HepG2 (cell line): Measurements from ENCODE around the gene THADA. TPM values are rescaled to one million over a fixed set of nuclear protein-coding genes. Genes with fewer than 3 reads are reported as not detected.

Experiments used
- BCL3 ChIP-seq: sonication (generic); formaldehyde crosslinking; IDR thresholded peaks from 2 replicates; pipeline ENCODE4 v1.5.1; 2020; ENCODE audit warnings: mild to moderate bottlenecking, missing genetic modification reagents, moderate library complexity
- CENPT ChIP-seq: sonication (generic); formaldehyde crosslinking; IDR thresholded peaks from 2 replicates; pipeline ENCODE4 v1.8.0; 2022; ENCODE audit warnings: low read depth, mild to moderate bottlenecking, moderate library complexity, missing genetic modification reagents
- CREBL2 ChIP-seq: sonication (generic); formaldehyde crosslinking; IDR thresholded peaks from 2 replicates; pipeline ENCODE4 v1.8.1; 2023; ENCODE audit warnings: missing genetic modification reagents, mild to moderate bottlenecking, borderline replicate concordance
- ERF ChIP-seq: IDR thresholded peaks from 2 replicates; pipeline ENCODE4 v1.6.1; 2018; ENCODE audit warnings: missing biosample characterization, missing genetic modification reagents
- FOSL2 ChIP-seq: sonication (generic); formaldehyde crosslinking; IDR thresholded peaks from 2 replicates; pipeline ENCODE4 v1.4.0; 2020; ENCODE audit warnings: missing genetic modification reagents
- FOXK1 ChIP-seq: sonication (generic); formaldehyde crosslinking; IDR thresholded peaks from 2 replicates; pipeline ENCODE4 v1.4.0; 2020; ENCODE audit warnings: low read depth, missing genetic modification reagents, borderline replicate concordance
- FOXP4 ChIP-seq: sonication (generic); formaldehyde crosslinking; IDR thresholded peaks from 2 replicates; pipeline ENCODE4 v1.4.0; 2020; ENCODE audit warnings: missing genetic modification reagents
- GATA4 ChIP-seq: sonication (generic); IDR thresholded peaks from 2 replicates; pipeline ENCODE4 v1.6.1; 2016; ENCODE audit warnings: antibody characterized with exemption, low read depth, borderline replicate concordance
- GRHL1 ChIP-seq: sonication (generic); formaldehyde crosslinking; conservative IDR thresholded peaks from 2 replicates; pipeline ENCODE4 v1.8.0; 2022; ENCODE audit warnings: missing genetic modification reagents
- KDM4B ChIP-seq: sonication (generic); formaldehyde crosslinking; IDR thresholded peaks from 2 replicates; pipeline ENCODE4 v1.4.0; 2020; ENCODE audit warnings: missing genetic modification reagents
- MLX ChIP-seq: IDR thresholded peaks from 2 replicates; pipeline ENCODE4 v1.6.1; 2016
- MXD3 ChIP-seq: IDR thresholded peaks from 2 replicates; pipeline ENCODE4 v1.6.1; 2016; ENCODE audit warnings: mild to moderate bottlenecking, missing biosample characterization, missing genetic modification reagents
- MXD4 ChIP-seq: IDR thresholded peaks from 2 replicates; pipeline ENCODE4 v1.6.1; 2016; ENCODE audit warnings: mild to moderate bottlenecking, missing biosample characterization, missing genetic modification reagents
- NFE2L2 ChIP-seq: fragments of 150-350 bp; IDR thresholded peaks from 2 replicates; pipeline ENCODE4 v1.6.1; 2014; ENCODE audit warnings: low read length
- PHF21A ChIP-seq: sonication (generic); formaldehyde crosslinking; IDR thresholded peaks from 2 replicates; pipeline ENCODE4 v1.5.0; 2020; ENCODE audit warnings: mild to moderate bottlenecking, missing genetic modification reagents
- SIX4 ChIP-seq: sonication (generic); formaldehyde crosslinking; IDR thresholded peaks from 2 replicates; pipeline ENCODE4 v1.4.0; 2020; ENCODE audit warnings: missing genetic modification reagents
- SP2 ChIP-seq: sonication (generic); formaldehyde crosslinking; IDR thresholded peaks from 2 replicates; pipeline ENCODE4 v1.5.1; 2020; ENCODE audit warnings: mild to moderate bottlenecking, missing genetic modification reagents
- SP5 ChIP-seq: IDR thresholded peaks from 2 replicates; pipeline ENCODE4 v1.6.1; 2016; ENCODE audit warnings: low read depth, borderline replicate concordance
- TRIM24 ChIP-seq: sonication (generic); formaldehyde crosslinking; IDR thresholded peaks from 2 replicates; pipeline ENCODE4 v1.8.0; 2022; ENCODE audit warnings: mild to moderate bottlenecking, missing genetic modification reagents
- XRCC5 ChIP-seq: fragments of 200-400 bp; formaldehyde crosslinking; optimal IDR thresholded peaks from 2 replicates; pipeline ENCODE3; 2017; ENCODE audit warnings: mild to moderate bottlenecking, low read length
- YEATS2 ChIP-seq: sonication (generic); formaldehyde crosslinking; IDR thresholded peaks from 2 replicates; pipeline ENCODE4 v1.4.0; 2020; ENCODE audit warnings: missing genetic modification reagents, borderline replicate concordance
- ZC3H13 ChIP-seq: sonication (generic); formaldehyde crosslinking; IDR thresholded peaks from 2 replicates; pipeline ENCODE4 v1.8.1; 2023; ENCODE audit warnings: mild to moderate bottlenecking, missing genetic modification reagents, moderate library complexity
- ZNF773 ChIP-seq: sonication (generic); formaldehyde crosslinking; IDR thresholded peaks from 2 replicates; pipeline ENCODE4 v1.4.0; 2020; ENCODE audit warnings: missing genetic modification reagents, borderline replicate concordance
- ZNF784 ChIP-seq: sonication (generic); formaldehyde crosslinking; IDR thresholded peaks from 2 replicates; pipeline ENCODE4 v1.5.1; 2020; ENCODE audit warnings: missing genetic modification reagents, mild to moderate bottlenecking, borderline replicate concordance
- ZSCAN25 ChIP-seq: sonication (generic); formaldehyde crosslinking; IDR thresholded peaks from 2 replicates; pipeline ENCODE4 v1.8.0; 2022; ENCODE audit warnings: mild to moderate bottlenecking, missing genetic modification reagents
- polyA plus RNA-seq, 8 experiments: library from polyadenylated mRNA; depleted of rRNA in 3 of 8; stranded (reverse) in 7 of 8; unstranded in 1 of 8; fragments of >200 nt; fragmentation: Illumina TruSeq in 4 of 8; extraction: Trizol in 4 of 8; gene quantifications; 2 replicates each; pipeline versions ENCODE4 v1.2.1 to v1.2.3, GENCODE V29; 2011 to 2016; ENCODE audit warnings: low read depth in 4 of 8, missing spikeins in 1 of 8, mixed read lengths in 1 of 8; ENCODE audit not compliant: insufficient read depth in 1 of 8
- total RNA-seq, 5 experiments: library from RNA; depleted of rRNA; stranded (reverse); fragments of >200 nt; fragmentation: Illumina TruSeq; extraction: Trizol; gene quantifications; 2 replicates each; pipeline ENCODE4 v1.2.3, GENCODE V29; 2016; ENCODE audit warnings: low read depth in 1 of 5

THADA gene
- total and polyA plus RNA-seq, 2 of the 13 experiments (the other 11 are each of a cell fraction or from before 2014, with no cell fraction given), result 12.7 to 21.7 TPM

- TF ChIP-seq GRHL1 (CRISPR knock-in tag) (no peak), SIX4 (CRISPR knock-in tag) (no peak), CENPT (CRISPR knock-in tag) (no peak), YEATS2 (CRISPR knock-in tag) (no peak), KDM4B (CRISPR knock-in tag) (no peak), SP5 (CRISPR knock-in tag) (no peak), FOXK1 (CRISPR knock-in tag) (no peak), SP2 (no peak), MXD3 (CRISPR knock-in tag) (no peak), ERF (CRISPR knock-in tag) (no peak), MXD4 (CRISPR knock-in tag) (no peak), FOXP4 (no peak), ZC3H13 (CRISPR knock-in tag) (no peak), FOSL2 (CRISPR knock-in tag) (no peak), CREBL2 (no peak), TRIM24 (no peak), NFE2L2 (no peak), MLX (CRISPR knock-in tag) (no peak), GATA4 (no peak), XRCC5 (no peak), ZNF784 (0 out of 2 replicates have a peak, but pooled peaks have one; percentile 32), PHF21A (CRISPR knock-in tag) (no peak), ZNF773 (no peak), ZSCAN25 (0 out of 2 replicates have a peak, but pooled peaks have one; percentile 38), BCL3 (CRISPR knock-in tag) (peak; percentile 45; the same call in 1 of the 2 replicates)
Measured at GRCh38 chr2:43255296-43255910, 340.4 kb downstream of the THADA start (continued).
